Measurements from ENCODE around the gene ELMO2. TPM values are rescaled to one million over a fixed set of nuclear protein-coding genes. Genes with fewer than 3 reads are reported as not detected.

The ELMO2 gene
- total and polyA plus RNA-seq, 9 of the 15 experiments (the other 6 are each of a cell fraction or from before 2014, with no cell fraction given), result 7.5 to 21.5 (median 15.9) TPM

DNA sequence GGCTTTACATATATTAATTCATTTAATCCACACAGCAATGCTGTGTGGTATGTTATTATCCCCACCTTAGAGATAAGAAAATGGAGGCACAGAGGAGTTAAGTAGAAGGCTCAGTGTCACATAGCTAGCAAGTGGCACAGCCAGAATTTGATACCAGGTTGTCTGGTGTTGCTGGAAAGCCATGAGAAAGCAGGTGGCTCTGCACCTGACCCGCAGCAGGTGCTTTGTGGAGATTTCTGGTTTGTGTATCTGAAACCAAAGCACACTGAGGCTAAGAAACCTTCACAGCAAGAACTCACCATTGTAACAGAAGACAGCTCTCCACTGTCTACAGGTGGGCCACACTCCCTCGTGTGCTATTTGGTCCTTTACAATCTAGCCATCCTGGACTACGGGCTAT lies 7.5 kb downstream of the ELMO2 start:
- CTCF ChIA-PET (ENCODE audit: low intra/inter-chr PET ratio), result no interaction called here
- Histone ChIP-seq H3K4me1 (replicated peaks in 1 of 2; ENCODE audit: control insufficient read depth in 2 of 2, insufficient read depth in 2 of 2, low read length in 2 of 2) (peaks cover 8 to 20% of the 10 kb centered on the region in 2 experiments), H3K79me2 (ENCODE audit: control insufficient read depth, insufficient read depth, low read length) (peaks cover 5% of the 10 kb centered on the region; the same call in 1 of the 3 replicates), H3K9me3 (replicated peaks; ENCODE audit: control insufficient read depth, insufficient read depth, low read depth, low read length) (no peaks in the 10 kb centered on the region), H2AFZ (ENCODE audit: low read depth, low read length) (no peak overlapping the region), H3K27ac (ENCODE audit: extremely low read depth, low read depth, low read length) (no peak overlapping the region), H3K9me1 (ENCODE audit: control insufficient read depth, insufficient read depth, low read length) (no peaks in the 10 kb centered on the region), H3K36me3 (ENCODE audit: control insufficient read depth, insufficient read depth, low read length) (peaks cover 20% of the 10 kb centered on the region; the same call in 2 of the 3 replicates), H3K9ac (ENCODE audit: insufficient read depth in 1 of 2, low read depth in 2 of 2, low read length in 2 of 2) (no peak overlapping the region), H4K20me1 (replicated peaks; ENCODE audit: control insufficient read depth, insufficient read depth, low read length) (peaks cover 14% of the 10 kb centered on the region; the same call in 1 of the 2 replicates), H3K27me3 (ENCODE audit: control insufficient read depth in 2 of 2, insufficient read depth in 2 of 2, low read length in 2 of 2) (no peaks in the 10 kb centered on the region), H3K4me3 (no peak overlapping the region), H3K4me2 (ENCODE audit: insufficient read depth, low read length) (no peak overlapping the region)
- in situ Hi-C loops (cut with MboI), result no loop called here
- ATAC-seq, result no peak
- POLR2A ChIA-PET, result interaction anchor here (2.3 kb wide), 1 partner anchor 34 kb away, joined by 7 read pairs; no protein-coding TSS in a partner anchor
- 60% methylated on average over 3 of the region's 3 CpGs for WGBS (ENCODE audit: insufficient coverage, low coverage, missing lambda C conversion rate)
- intact Hi-C loops (cut with micrococcal nuclease), result no loop called here
- no peak for FAIRE-seq
- no TSS peak for BruUV-seq (replicated peaks)
- DNase-seq (ENCODE audit: extremely low read depth in 1 of 4, low spot score in 3 of 4), result no peak
- TF ChIP-seq, protein P1, sequence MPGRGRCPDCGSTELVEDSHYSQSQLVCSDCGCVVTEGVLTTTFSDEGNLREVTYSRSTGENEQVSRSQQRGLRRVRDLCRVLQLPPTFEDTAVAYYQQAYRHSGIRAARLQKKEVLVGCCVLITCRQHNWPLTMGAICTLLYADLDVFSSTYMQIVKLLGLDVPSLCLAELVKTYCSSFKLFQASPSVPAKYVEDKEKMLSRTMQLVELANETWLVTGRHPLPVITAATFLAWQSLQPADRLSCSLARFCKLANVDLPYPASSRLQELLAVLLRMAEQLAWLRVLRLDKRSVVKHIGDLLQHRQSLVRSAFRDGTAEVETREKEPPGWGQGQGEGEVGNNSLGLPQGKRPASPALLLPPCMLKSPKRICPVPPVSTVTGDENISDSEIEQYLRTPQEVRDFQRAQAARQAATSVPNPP (IDR thresholded peaks at IDR 0.05; ENCODE audit: borderline replicate concordance, insufficient read depth, insufficient read length), result no peak

DNA sequence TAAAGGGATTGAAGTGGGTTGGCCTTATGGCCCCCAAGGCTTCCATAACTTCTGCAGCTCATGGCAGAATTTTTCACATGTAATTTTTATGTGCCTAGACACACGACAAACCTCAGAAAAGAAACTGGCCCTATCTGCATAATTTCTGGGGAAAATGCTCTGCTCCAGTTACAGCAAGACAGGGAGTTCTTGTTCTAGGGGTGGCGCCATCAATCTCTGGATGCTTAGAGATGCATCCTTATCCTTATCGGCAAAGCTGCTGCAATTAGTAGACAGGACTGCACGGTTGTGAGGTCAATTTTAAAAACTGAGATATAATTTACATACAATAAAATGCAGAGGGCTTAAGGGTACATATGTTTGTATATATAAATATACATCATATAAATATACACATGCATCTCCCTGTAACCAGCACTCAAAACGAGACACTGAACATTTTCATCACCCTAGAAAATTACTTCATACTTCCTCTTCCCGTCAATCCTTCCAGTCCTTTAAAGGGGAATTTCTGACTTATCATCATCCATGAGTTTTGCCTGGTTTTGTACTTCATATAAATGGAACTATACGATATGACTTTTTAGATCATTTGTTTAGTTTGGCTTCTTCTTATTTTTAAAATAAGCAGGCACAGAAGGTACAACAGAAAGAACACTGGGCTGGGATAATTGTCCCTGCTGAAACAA lies 10.2 kb downstream of the ELMO2 start:
- Histone ChIP-seq H2AFZ (ENCODE audit: low read depth, low read length) (no peak overlapping the region), H3K4me3 (no peak overlapping the region), H3K79me2 (ENCODE audit: control insufficient read depth, insufficient read depth, low read length) (peaks cover 3% of the 10 kb centered on the region; the same call in 1 of the 3 replicates), H3K9ac (ENCODE audit: insufficient read depth in 1 of 2, low read depth in 2 of 2, low read length in 2 of 2) (no peak overlapping the region), H3K27me3 (ENCODE audit: control insufficient read depth in 2 of 2, insufficient read depth in 2 of 2, low read length in 2 of 2) (no peaks in the 10 kb centered on the region), H4K20me1 (replicated peaks; ENCODE audit: control insufficient read depth, insufficient read depth, low read length) (0 out of 2 replicates have a peak, but pooled peaks cover under 1% of the 10 kb centered on the region), H3K27ac (ENCODE audit: extremely low read depth, low read depth, low read length) (no peak overlapping the region), H3K4me1 (replicated peaks in 1 of 2; ENCODE audit: control insufficient read depth in 2 of 2, insufficient read depth in 2 of 2, low read length in 2 of 2) (peaks cover 0 to 13% of the 10 kb centered on the region in 2 experiments; a peak in 4 of 5 replicates), H3K4me2 (ENCODE audit: insufficient read depth, low read length) (no peak overlapping the region), H3K36me3 (ENCODE audit: control insufficient read depth, insufficient read depth, low read length) (peaks cover 42% of the 10 kb centered on the region; the same call in 2 of the 3 replicates), H3K9me3 (replicated peaks; ENCODE audit: control insufficient read depth, insufficient read depth, low read depth, low read length) (no peaks in the 10 kb centered on the region), H3K9me1 (ENCODE audit: control insufficient read depth, insufficient read depth, low read length) (no peaks in the 10 kb centered on the region)
- DNase-seq (ENCODE audit: extremely low read depth in 1 of 4, low spot score in 3 of 4) (no peak), FAIRE-seq (no peak), ATAC-seq (no peak)
- no TSS peak for BruUV-seq (replicated peaks)
- 59% methylated on average over 7 of the region's 7 CpGs for WGBS (ENCODE audit: insufficient coverage, low coverage, missing lambda C conversion rate)
- POLR2A ChIA-PET, result interaction anchor here (0.6 kb wide), 2 partner anchors 10 to 307 kb away, joined by 3 read pairs; no protein-coding TSS in a partner anchor
- CTCF ChIA-PET (ENCODE audit: low intra/inter-chr PET ratio), result no interaction called here
- in situ Hi-C loops (cut with MboI) (no loop called here), intact Hi-C loops (cut with micrococcal nuclease) (no loop called here)
- no peak for TF ChIP-seq HIVEP1 (CRISPR knock-in tag; IDR thresholded peaks at IDR 0.05)
